Neural progenitor cell (in vitro differentiated cells): ENCODE measurements around the gene WFIKKN1. TPM values are rescaled to one million over a fixed set of nuclear protein-coding genes. Genes with fewer than 3 reads are reported as not detected.

Source experiments
- DNase-seq: peaks from one replicate; pipeline ENCODE4 v3.0.0-alpha.2; 2016; ENCODE audit warnings: low spot score
- H2AFZ ChIP-seq: fragments of 200-600 bp; sonication (generic); replicated peaks from 2 replicates; pipeline ENCODE4 v1.6.1; 2016; ENCODE audit warnings: antibody characterized with exemption
- H3F3A ChIP-seq: fragments of 200-600 bp; sonication (generic); 2 replicates; pipeline ENCODE4 v1.6.1; 2016; ENCODE audit warnings: antibody characterized with exemption, low read depth
- H3K27ac ChIP-seq: fragments of 200-600 bp; sonication (generic); 2 replicates; pipeline ENCODE4 v1.5.1; 2016; ENCODE audit warnings: mild to moderate bottlenecking
- H3K27me3 ChIP-seq: fragments of 200-600 bp; sonication (generic); 2 replicates; pipeline ENCODE4 v1.6.1; 2016; ENCODE audit warnings: mild to moderate bottlenecking, moderate library complexity
- H3K36me3 ChIP-seq: fragments of 200-600 bp; sonication (generic); 2 replicates; pipeline ENCODE4 v1.5.1; 2016
- H3K4me1 ChIP-seq: fragments of 200-600 bp; sonication (generic); 2 replicates; pipeline ENCODE4 v1.6.1; 2016; ENCODE audit warnings: mixed run types
- H3K4me2 ChIP-seq: fragments of 200-600 bp; sonication (generic); 2 replicates; pipeline ENCODE4 v1.6.1; 2016
- H3K4me3 ChIP-seq: fragments of 200-600 bp; sonication (generic); 2 replicates; pipeline ENCODE4 v1.5.1; 2016
- H3K79me2 ChIP-seq: fragments of 200-600 bp; sonication (generic); 2 replicates; pipeline ENCODE4 v1.6.1; 2016; ENCODE audit warnings: low read depth
- H3K9ac ChIP-seq: fragments of 200-600 bp; sonication (generic); 2 replicates; pipeline ENCODE4 v1.6.1; 2016
- H3K9me3 ChIP-seq: fragments of 200-600 bp; sonication (generic); 2 replicates; pipeline ENCODE4 v1.5.1; 2016; ENCODE audit warnings: low read depth
- H4K20me1 ChIP-seq: fragments of 200-600 bp; sonication (generic); 2 replicates; pipeline ENCODE4 v1.6.1; 2016; ENCODE audit warnings: low read depth
- H3K27ac Mint-ChIP-seq: 3 replicates; pipeline ENCODE4 v1.8.0; 2021; ENCODE audit warnings: mixed read lengths
- H3K27me3 Mint-ChIP-seq: 2 replicates; pipeline ENCODE4 v1.8.0; 2022; ENCODE audit warnings: low read depth, mild to moderate bottlenecking, inconsistent platforms, moderate library complexity, mixed read lengths; ENCODE audit not compliant: insufficient read depth
- H3K36me3 Mint-ChIP-seq: 3 replicates; pipeline ENCODE4 v1.8.0; 2021; ENCODE audit warnings: mixed read lengths
- H3K4me1 Mint-ChIP-seq: 3 replicates; pipeline ENCODE4 v1.8.0; 2021; ENCODE audit warnings: mixed read lengths
- H3K4me3 Mint-ChIP-seq: 3 replicates; pipeline ENCODE4 v1.8.0; 2021; ENCODE audit warnings: mild to moderate bottlenecking, moderate library complexity, mixed read lengths
- H3K9me3 Mint-ChIP-seq: 3 replicates; pipeline ENCODE4 v1.8.0; 2020; ENCODE audit warnings: mixed read lengths
- CTCF ChIP-seq: fragments of 200-600 bp; sonication (generic); IDR thresholded peaks from 2 replicates; pipeline ENCODE4 v1.5.1; 2017; ENCODE audit warnings: antibody characterized with exemption, mild to moderate bottlenecking
- EZH2 ChIP-seq: fragments of 200-600 bp; sonication (generic); IDR thresholded peaks from 2 replicates; pipeline ENCODE4 v1.6.1; 2017; ENCODE audit warnings: antibody characterized with exemption, mild to moderate bottlenecking, moderate library complexity
- EZH2phosphoT487 ChIP-seq: fragments of 200-600 bp; sonication (generic); IDR thresholded peaks from 2 replicates; pipeline ENCODE4 v1.6.1; 2017; ENCODE audit warnings: antibody characterized with exemption
- total RNA-seq: library from RNA; depleted of rRNA; stranded (reverse); fragments of >200 nt; gene quantifications from 2 replicates; pipeline ENCODE4 v1.2.3, GENCODE V29; 2015; ENCODE audit warnings: low replicate concordance

The WFIKKN1 gene
- total RNA-seq, 1 donor from 2014 or later: 5.9 TPM

- H3K9me3 Mint-ChIP-seq: no peaks in the 10 kb centered on the region
- peaks cover 8% of the 10 kb centered on the region for H3K27me3 Mint-ChIP-seq
- H3F3A ChIP-seq: peaks cover 60% of the 10 kb centered on the region
- peaks cover 2% of the 10 kb centered on the region for H3K36me3 ChIP-seq
- peaks cover 34% of the 10 kb centered on the region for H4K20me1 ChIP-seq
- TF ChIP-seq EZH2 (no peak), CTCF (peak; percentile 26), EZH2phosphoT487 (no peak)
- H3K27ac Mint-ChIP-seq: no peak overlapping the region
- peak overlapping the region; percentile 75 for H3K9ac ChIP-seq
- peaks cover 14% of the 10 kb centered on the region for H3K4me1 ChIP-seq
- peaks cover 3% of the 10 kb centered on the region for H3K36me3 Mint-ChIP-seq
- no peak overlapping the region for H2AFZ ChIP-seq
- peaks cover 33% of the 10 kb centered on the region for H3K79me2 ChIP-seq
- peaks cover 25% of the 10 kb centered on the region for H3K4me1 Mint-ChIP-seq
- H3K4me3 ChIP-seq: peak overlapping the region; percentile 94
- peak overlapping the region; percentile 100 for H3K4me2 ChIP-seq
- peaks cover 3% of the 10 kb centered on the region for H3K27me3 ChIP-seq
- peak; percentile 53 for DNase-seq
- H3K4me3 Mint-ChIP-seq: peak overlapping the region; percentile 82
- H3K9me3 ChIP-seq: no peaks in the 10 kb centered on the region
- no peak overlapping the region for H3K27ac ChIP-seq
Observed at GRCh38 chr16:680967-681745, 50.4 kb downstream of the WFIKKN1 start.

GRCh38 chr16:681746-682427, 51.1 kb downstream of the WFIKKN1 start:
- H3K27ac ChIP-seq: no peak overlapping the region
- H3K4me2 ChIP-seq: peak overlapping the region; percentile 100
- peaks cover 2% of the 10 kb centered on the region for H3K36me3 ChIP-seq
- no peaks in the 10 kb centered on the region for H3K9me3 ChIP-seq
- no peaks in the 10 kb centered on the region for H3K9me3 Mint-ChIP-seq
- peaks cover 34% of the 10 kb centered on the region for H4K20me1 ChIP-seq
- peaks cover 3% of the 10 kb centered on the region for H3K36me3 Mint-ChIP-seq
- no peak for DNase-seq
- H3K9ac ChIP-seq: no peak overlapping the region
- H3K4me3 Mint-ChIP-seq: peak overlapping the region; percentile 82
- H3K4me1 Mint-ChIP-seq: peaks cover 25% of the 10 kb centered on the region
- H3F3A ChIP-seq: peaks cover 58% of the 10 kb centered on the region
- H3K27me3 ChIP-seq: no peaks in the 10 kb centered on the region
- H3K27ac Mint-ChIP-seq: no peak overlapping the region
- H3K4me1 ChIP-seq: peaks cover 14% of the 10 kb centered on the region
- TF ChIP-seq EZH2: no peak
- TF ChIP-seq EZH2phosphoT487: no peak
- no peak for TF ChIP-seq CTCF
- no peak overlapping the region for H2AFZ ChIP-seq
- peaks cover 33% of the 10 kb centered on the region for H3K79me2 ChIP-seq
- peaks cover 8% of the 10 kb centered on the region for H3K27me3 Mint-ChIP-seq
- H3K4me3 ChIP-seq: peak overlapping the region; percentile 94

- H3K4me2 ChIP-seq: peak overlapping the region; percentile 87
- TF ChIP-seq EZH2: no peak
- TF ChIP-seq EZH2phosphoT487: no peak
- TF ChIP-seq CTCF: no peak
- peak overlapping the region; percentile 82 for H3K4me3 Mint-ChIP-seq
- DNase-seq: no peak
- H3K36me3 Mint-ChIP-seq: peaks cover 3% of the 10 kb centered on the region
- no peaks in the 10 kb centered on the region for H3K9me3 Mint-ChIP-seq
- peak overlapping the region; percentile 55 for H3K4me3 ChIP-seq
- no peaks in the 10 kb centered on the region for H3K9me3 ChIP-seq
- H4K20me1 ChIP-seq: peaks cover 34% of the 10 kb centered on the region
- no peak overlapping the region for H3K27ac ChIP-seq
- peaks cover 14% of the 10 kb centered on the region for H3K4me1 ChIP-seq
- peaks cover 9% of the 10 kb centered on the region for H3K27me3 Mint-ChIP-seq
- no peak overlapping the region for H3K9ac ChIP-seq
- H2AFZ ChIP-seq: no peak overlapping the region
- peaks cover 33% of the 10 kb centered on the region for H3K79me2 ChIP-seq
- H3K4me1 Mint-ChIP-seq: peaks cover 25% of the 10 kb centered on the region
- peaks cover 2% of the 10 kb centered on the region for H3K36me3 ChIP-seq
- H3K27ac Mint-ChIP-seq: no peak overlapping the region
- H3F3A ChIP-seq: peaks cover 58% of the 10 kb centered on the region
- H3K27me3 ChIP-seq: no peaks in the 10 kb centered on the region
Observed at GRCh38 chr16:682493-683395, 52.0 kb downstream of the WFIKKN1 start.
